ENCODE measurements around the gene PAPPA2.
"Not testable (repeated sequence)": the region's sequence is repeated elsewhere in the genome, so short reads cannot be mapped to it uniquely, and the experiment has no call there.

PAPPA2 gene

GRCh38 chr1:176745945-176746344 lies 283.0 kb downstream of the PAPPA2 start:
- no peak overlapping the region for H3K27ac ChIP-seq
- no peaks in the 10 kb centered on the region for H3K27me3 ChIP-seq
- no peaks in the 10 kb centered on the region for H3K9me3 ChIP-seq
- no peak overlapping the region for H3K4me3 ChIP-seq
- TF ChIP-seq Cebpa-rat (IDR thresholded peaks at IDR 0.05) = no peak
- H4K20me1 ChIP-seq = no peaks in the 10 kb centered on the region
- H3K9ac ChIP-seq = no peak overlapping the region
- no peak overlapping the region for H3K4me2 ChIP-seq
- H3K36me3 ChIP-seq = no peaks in the 10 kb centered on the region
- H3K4me1 ChIP-seq = no peaks in the 10 kb centered on the region

GRCh38 chr1:176752505-176752904 lies 289.5 kb downstream of the PAPPA2 start:
- Histone ChIP-seq H3K4me3 (no peak overlapping the region), H3K4me2 (no peak overlapping the region), H3K9ac (no peak overlapping the region), H3K9me3 (no peaks in the 10 kb centered on the region), H3K4me1 (no peaks in the 10 kb centered on the region), H4K20me1 (no peaks in the 10 kb centered on the region), H3K36me3 (no peaks in the 10 kb centered on the region), H3K27me3 (no peaks in the 10 kb centered on the region), H3K27ac (no peak overlapping the region)
- no peak for TF ChIP-seq Cebpa-rat (IDR thresholded peaks at IDR 0.05)

DNA sequence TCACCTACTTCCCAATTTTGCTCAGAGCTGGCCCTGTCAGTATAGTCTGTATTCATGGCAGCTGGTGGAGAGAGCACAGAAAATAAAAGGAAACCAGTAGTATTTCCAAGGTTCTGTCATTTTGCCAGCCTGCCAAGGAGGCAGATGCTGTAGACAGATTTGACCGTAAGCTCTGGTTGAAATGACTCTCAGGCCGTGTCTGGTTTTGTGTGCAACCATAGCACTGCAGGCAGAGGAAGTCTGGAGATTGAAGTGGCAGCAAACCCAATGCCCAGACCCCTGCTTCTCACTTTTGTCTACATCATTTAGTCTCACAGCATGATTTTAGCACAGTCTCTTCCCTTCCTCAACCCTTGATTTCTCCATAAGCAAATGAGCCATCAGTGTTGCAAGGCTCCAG lies 291.7 kb downstream of the PAPPA2 start:
- no peak overlapping the region for H3K27ac ChIP-seq
- no peaks in the 10 kb centered on the region for H3K4me1 ChIP-seq
- H4K20me1 ChIP-seq = no peaks in the 10 kb centered on the region
- no peaks in the 10 kb centered on the region for H3K9me3 ChIP-seq
- H3K4me3 ChIP-seq = no peak overlapping the region
- H3K27me3 ChIP-seq = no peaks in the 10 kb centered on the region
- no peak overlapping the region for H3K9ac ChIP-seq
- no peak overlapping the region for H3K4me2 ChIP-seq
- no peak for TF ChIP-seq Cebpa-rat (IDR thresholded peaks at IDR 0.05)
- no peaks in the 10 kb centered on the region for H3K36me3 ChIP-seq

DNA sequence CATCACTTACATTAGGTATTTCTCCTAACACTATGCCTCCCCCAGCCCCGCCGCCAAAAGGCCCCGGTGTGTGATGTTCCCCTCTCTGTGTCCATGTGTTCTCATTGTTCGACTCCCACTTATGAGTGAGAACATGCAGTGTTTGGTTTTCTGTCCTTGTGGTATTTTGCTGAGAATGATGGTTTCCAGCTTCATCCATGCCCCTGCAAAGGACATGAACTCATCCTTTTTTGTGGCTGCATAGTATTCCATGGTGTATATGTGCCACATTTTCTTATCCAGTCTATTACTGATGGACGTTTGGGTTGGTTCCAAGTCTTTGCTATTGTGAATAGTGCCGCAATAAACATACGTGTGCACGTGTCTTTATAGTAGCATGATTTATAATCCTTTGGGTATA lies 293.8 kb downstream of the PAPPA2 start:
- not testable (repeated sequence) for H3K36me3 ChIP-seq, H4K20me1 ChIP-seq, H3K27ac ChIP-seq, H3K27me3 ChIP-seq, H3K4me2 ChIP-seq, H3K4me1 ChIP-seq, H3K4me3 ChIP-seq, H3K9ac ChIP-seq, H3K9me3 ChIP-seq

GRCh38 chr1:176765608-176766007 lies 302.6 kb downstream of the PAPPA2 start:
- Histone ChIP-seq H3K27ac (no peak overlapping the region), H3K27me3 (no peaks in the 10 kb centered on the region), H3K4me3 (no peak overlapping the region), H3K9me3 (no peaks in the 10 kb centered on the region), H3K4me1 (no peaks in the 10 kb centered on the region), H3K36me3 (no peaks in the 10 kb centered on the region), H3K9ac (no peak overlapping the region), H3K4me2 (no peak overlapping the region), H4K20me1 (no peaks in the 10 kb centered on the region)
- TF ChIP-seq Cebpa-rat (IDR thresholded peaks at IDR 0.05) = no peak

- Histone ChIP-seq H3K4me3 (no peak overlapping the region), H3K9ac (no peak overlapping the region)
These were observed 303.8 kb downstream of the PAPPA2 start for GRCh38 chr1:176766779-176767178.

DNA sequence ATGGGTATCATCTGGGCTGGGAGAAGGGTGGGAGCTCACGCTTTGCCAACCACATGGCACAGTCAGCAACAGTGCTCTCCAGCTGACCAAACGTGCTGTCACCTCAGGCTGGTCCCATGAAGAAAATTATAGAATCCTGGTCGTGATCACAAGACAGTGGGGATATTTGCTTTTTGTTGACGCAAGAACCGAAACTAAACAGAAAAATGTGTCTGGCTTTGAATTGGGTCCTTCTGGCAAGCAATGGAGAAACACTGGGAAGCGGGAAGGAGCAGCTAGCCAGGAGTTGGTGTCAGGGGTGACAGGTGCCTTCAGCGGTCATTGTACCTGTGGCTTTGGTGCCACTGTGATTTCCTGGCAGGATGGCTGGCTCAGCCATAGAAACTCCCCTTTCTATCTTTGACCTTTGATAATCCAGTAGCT lies 304.8 kb downstream of the PAPPA2 start:
- TF ChIP-seq Cebpa-rat (IDR thresholded peaks at IDR 0.05) = no peak
- no peak overlapping the region for H3K9ac ChIP-seq
- H3K9me3 ChIP-seq = no peaks in the 10 kb centered on the region
- no peaks in the 10 kb centered on the region for H3K4me1 ChIP-seq
- H3K4me2 ChIP-seq = no peak overlapping the region
- H4K20me1 ChIP-seq = no peaks in the 10 kb centered on the region
- H3K36me3 ChIP-seq = no peaks in the 10 kb centered on the region
- H3K27me3 ChIP-seq = no peaks in the 10 kb centered on the region
- no peak overlapping the region for H3K27ac ChIP-seq
- no peak overlapping the region for H3K4me3 ChIP-seq

More at GRCh38 chr1:176766779-176767178, 303.8 kb downstream of the PAPPA2 start:
- H3K27me3 ChIP-seq = no peaks in the 10 kb centered on the region
- no peak for TF ChIP-seq Cebpa-rat (IDR thresholded peaks at IDR 0.05)
- H3K27ac ChIP-seq = no peak overlapping the region
- H3K9me3 ChIP-seq = no peaks in the 10 kb centered on the region
- H3K36me3 ChIP-seq = no peaks in the 10 kb centered on the region
- H4K20me1 ChIP-seq = no peaks in the 10 kb centered on the region
- H3K4me1 ChIP-seq = no peaks in the 10 kb centered on the region
- no peak overlapping the region for H3K4me2 ChIP-seq

GRCh38 chr1:176768532-176768931 lies 305.6 kb downstream of the PAPPA2 start:
- Histone ChIP-seq H3K9me3 (no peaks in the 10 kb centered on the region), H3K4me1 (no peaks in the 10 kb centered on the region), H3K27me3 (no peaks in the 10 kb centered on the region), H3K9ac (no peak overlapping the region), H3K36me3 (no peaks in the 10 kb centered on the region), H4K20me1 (no peaks in the 10 kb centered on the region), H3K4me3 (no peak overlapping the region), H3K27ac (no peak overlapping the region), H3K4me2 (no peak overlapping the region)
- no peak for TF ChIP-seq Cebpa-rat (IDR thresholded peaks at IDR 0.05)

DNA sequence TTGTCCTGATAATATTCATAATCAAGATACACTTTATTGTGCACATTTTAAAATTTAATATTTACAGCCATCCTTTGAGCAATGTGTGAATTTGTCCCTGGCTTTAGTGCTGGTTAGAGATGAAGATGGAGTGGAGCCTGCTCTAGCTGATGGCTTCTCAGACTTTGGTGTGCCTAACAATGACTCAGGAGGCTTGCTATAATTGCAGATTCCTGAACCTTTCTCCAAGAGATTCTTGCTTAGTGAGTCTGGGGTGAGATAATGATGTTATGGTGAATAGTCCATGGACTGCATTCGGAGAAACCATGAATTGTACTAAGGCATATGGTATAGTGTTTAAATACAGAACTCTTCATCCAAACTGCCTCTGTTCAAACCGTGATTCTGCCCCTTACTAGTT lies 307.1 kb downstream of the PAPPA2 start:
- no peaks in the 10 kb centered on the region for H3K36me3 ChIP-seq
- H3K9ac ChIP-seq = no peak overlapping the region
- H3K9me3 ChIP-seq = no peaks in the 10 kb centered on the region
- no peaks in the 10 kb centered on the region for H4K20me1 ChIP-seq
- no peak overlapping the region for H3K27ac ChIP-seq
- no peaks in the 10 kb centered on the region for H3K27me3 ChIP-seq
- TF ChIP-seq Cebpa-rat (IDR thresholded peaks at IDR 0.05) = no peak
- no peak overlapping the region for H3K4me3 ChIP-seq
- no peak overlapping the region for H3K4me2 ChIP-seq
- H3K4me1 ChIP-seq = no peaks in the 10 kb centered on the region

- Histone ChIP-seq H3K9me3 (no peaks in the 10 kb centered on the region), H3K36me3 (no peaks in the 10 kb centered on the region), H4K20me1 (no peaks in the 10 kb centered on the region), H3K4me3 (no peak overlapping the region), H3K4me1 (no peaks in the 10 kb centered on the region), H3K4me2 (no peak overlapping the region), H3K27ac (no peak overlapping the region), H3K27me3 (no peaks in the 10 kb centered on the region), H3K9ac (no peak overlapping the region)
- no peak for TF ChIP-seq Cebpa-rat (IDR thresholded peaks at IDR 0.05)
These were observed 310.1 kb downstream of the PAPPA2 start for GRCh38 chr1:176773038-176773437.

DNA sequence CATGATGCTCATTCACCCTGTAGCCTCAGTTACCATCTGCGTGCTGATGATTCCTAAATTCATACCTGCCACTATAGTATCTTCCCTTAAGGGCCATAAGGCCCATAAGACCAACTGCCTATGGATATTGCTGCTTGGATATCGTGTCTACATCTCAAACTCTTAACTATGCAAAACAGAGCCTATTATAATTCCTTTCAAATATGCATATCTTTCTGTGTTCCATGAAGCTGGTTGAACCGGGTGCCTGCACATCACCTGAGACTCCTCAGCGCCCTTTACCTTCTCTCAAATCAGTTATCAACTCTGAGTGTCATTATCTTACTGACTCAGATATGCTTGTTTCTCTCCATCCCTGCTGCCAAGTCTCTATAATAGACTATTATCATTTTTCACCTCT lies 311.2 kb downstream of the PAPPA2 start:
- no peaks in the 10 kb centered on the region for H3K27me3 ChIP-seq
- H3K9ac ChIP-seq = no peak overlapping the region
- TF ChIP-seq Cebpa-rat (IDR thresholded peaks at IDR 0.05) = no peak
- H4K20me1 ChIP-seq = no peaks in the 10 kb centered on the region
- H3K4me2 ChIP-seq = no peak overlapping the region
- no peaks in the 10 kb centered on the region for H3K9me3 ChIP-seq
- H3K4me3 ChIP-seq = no peak overlapping the region
- H3K27ac ChIP-seq = no peak overlapping the region
- no peaks in the 10 kb centered on the region for H3K4me1 ChIP-seq
- H3K36me3 ChIP-seq = no peaks in the 10 kb centered on the region
